GM19372 (cell line): ENCODE data around the gene PTPRU.
"Not testable (repeated sequence)": the region's sequence is repeated elsewhere in the genome, so short reads cannot be mapped to it uniquely, and the experiment has no call there.

Experiments
- ATAC-seq: cut with Tn5 transposase; IDR thresholded peaks from one replicate; pipeline ENCODE4 v1.9.1; 2021; ENCODE audit warnings: mild to moderate bottlenecking, low read depth, moderate library complexity; ENCODE audit not compliant: unreplicated experiment

The PTPRU gene

GRCh38 chr1:29221296-29221695, 15.0 kb upstream of the PTPRU start:
- no peak for ATAC-seq

DNA sequence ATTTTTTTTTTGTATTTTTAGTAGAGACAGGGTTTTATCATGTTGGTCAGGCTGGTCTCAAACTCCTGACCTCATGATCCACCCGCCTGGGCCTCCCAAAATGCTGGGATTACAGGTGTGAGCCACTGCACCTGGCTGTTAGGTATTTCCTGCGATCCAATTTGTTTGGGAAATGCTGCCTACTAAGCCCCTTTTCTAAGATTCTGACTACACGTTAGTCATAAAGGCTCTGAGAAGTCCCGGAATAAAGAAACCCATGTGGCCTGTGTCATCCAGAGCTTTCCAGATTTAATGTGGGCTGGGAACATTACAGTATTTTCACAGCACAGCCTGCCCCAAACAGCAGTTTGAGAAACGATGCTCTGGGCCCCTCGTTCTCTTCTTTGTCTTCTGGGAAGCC, 14.1 kb upstream of the PTPRU start:
- ATAC-seq: not testable (repeated sequence)

DNA sequence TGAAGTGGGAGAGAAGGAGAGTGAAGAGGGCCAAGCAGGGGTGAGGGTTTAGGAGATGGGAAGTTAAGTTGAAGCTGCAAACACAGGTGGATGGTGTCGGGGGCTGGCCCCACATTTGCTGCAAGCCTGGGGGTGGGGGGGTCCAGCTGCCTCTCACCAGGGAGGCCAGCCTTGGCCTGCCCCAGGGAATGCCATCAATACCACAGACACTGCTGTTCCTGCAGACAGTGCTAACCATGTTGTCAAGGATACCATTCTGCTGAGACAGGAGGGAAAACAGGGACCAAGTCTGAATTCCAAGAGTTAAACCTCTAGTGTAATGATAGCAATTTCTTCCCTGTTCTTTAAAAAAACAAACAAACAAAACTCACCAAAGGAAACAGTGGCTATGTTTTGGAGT, 13.6 kb upstream of the PTPRU start:
- no peak for ATAC-seq

DNA sequence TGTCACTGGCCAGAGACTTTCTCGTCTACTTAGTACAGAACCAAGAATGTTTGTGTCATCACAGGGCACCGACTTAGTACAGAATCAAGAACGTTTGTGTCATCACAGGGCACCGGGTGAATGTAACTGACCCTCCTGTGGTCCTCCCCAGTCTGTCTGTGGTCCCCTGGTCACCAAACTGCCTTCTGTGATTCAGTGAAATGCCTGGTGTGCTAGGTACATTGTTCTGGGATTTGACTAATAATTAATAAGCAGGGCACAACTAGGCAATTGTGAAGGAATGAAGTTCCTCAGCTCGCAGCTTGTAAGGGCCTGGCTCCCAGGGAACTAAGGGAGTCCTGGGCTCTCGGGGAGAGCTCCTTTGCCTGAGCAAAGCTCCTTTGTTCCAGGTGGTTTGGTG, 12.8 kb upstream of the PTPRU start:
- ATAC-seq: no peak

DNA sequence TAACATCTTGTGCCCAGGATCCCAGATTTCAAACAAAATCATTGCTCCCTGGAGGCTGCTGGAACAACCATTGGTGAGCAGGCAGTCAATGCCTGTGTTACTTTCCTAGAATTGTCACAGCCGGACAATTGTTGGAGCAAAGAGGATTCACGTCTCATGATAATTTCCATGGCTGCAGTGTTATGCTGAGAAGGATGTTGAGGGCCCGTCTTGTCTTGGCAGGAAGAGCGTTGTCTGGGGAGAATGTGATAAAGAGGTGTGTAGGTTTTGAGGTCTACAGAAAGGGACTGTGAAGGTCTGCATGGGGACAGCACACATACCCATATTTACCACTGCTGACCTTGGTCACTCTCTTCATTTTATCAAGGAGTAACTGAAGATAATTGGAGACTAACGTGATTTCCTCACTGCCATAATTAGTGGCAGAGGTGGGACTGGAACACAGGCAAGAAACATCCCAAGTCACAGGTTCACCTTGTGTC, 11.9 kb upstream of the PTPRU start:
- no peak for ATAC-seq

- ATAC-seq: no peak
Observed at GRCh38 chr1:29225361-29225760, 11.0 kb upstream of the PTPRU start.

GRCh38 chr1:29227511-29227910, 8.8 kb upstream of the PTPRU start:
- ATAC-seq: no peak

DNA sequence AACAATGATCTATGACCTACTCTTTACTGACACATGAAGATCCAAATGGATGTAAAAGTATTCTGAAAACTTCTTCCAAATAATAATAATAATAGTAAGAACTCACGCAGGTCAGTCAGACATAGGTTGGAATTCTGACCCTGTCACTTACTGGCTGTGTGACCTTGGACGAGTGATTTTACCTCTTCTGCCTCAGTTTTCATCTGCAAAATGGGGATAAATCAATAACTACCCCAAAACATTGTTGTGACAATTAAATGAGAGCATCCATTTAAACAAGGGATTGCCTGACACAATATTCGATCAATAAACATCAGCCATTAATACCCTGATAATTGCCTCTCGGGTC, 6.1 kb upstream of the PTPRU start:
- no peak for ATAC-seq

- peak; percentile 97 for ATAC-seq
Observed at GRCh38 chr1:29230553-29231378, 5.6 kb upstream of the PTPRU start, which contains the start of gene MECR. MECR (minus strand) TSS chr1:29230934; CDS start chr1:29230906, 28 bp downstream.

GRCh38 chr1:29232387-29232786, 3.9 kb upstream of the PTPRU start:
- ATAC-seq: no peak

DNA sequence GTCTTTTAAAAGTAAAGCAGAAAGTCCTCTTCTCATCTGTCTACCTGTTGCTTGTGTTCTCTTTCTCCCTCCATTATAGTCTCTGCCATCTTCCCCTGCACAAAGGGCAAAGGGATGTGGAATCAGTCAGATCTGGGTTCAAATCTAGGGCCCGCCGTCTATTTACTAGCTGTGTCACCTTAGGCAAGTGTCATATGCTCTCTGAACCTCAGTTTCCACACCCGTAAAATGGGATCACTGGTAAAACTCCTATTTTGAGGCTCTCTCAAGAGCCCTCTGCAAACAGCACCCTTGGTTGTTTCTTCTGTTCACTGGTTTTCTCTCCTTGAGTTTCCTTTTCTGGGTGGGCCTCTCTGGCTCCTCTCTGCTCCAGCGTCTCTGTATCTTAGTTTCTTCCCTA, 2.6 kb upstream of the PTPRU start:
- no peak for ATAC-seq

- ATAC-seq: no peak
Observed at GRCh38 chr1:29234471-29234870, 1.9 kb upstream of the PTPRU start.

- ATAC-seq: not testable (repeated sequence)
Observed at GRCh38 chr1:29234881-29235280, 1.4 kb upstream of the PTPRU start.

- ATAC-seq: peak; percentile 27
Observed at GRCh38 chr1:29236712-29237128, 398 bp downstream of the PTPRU start.

DNA sequence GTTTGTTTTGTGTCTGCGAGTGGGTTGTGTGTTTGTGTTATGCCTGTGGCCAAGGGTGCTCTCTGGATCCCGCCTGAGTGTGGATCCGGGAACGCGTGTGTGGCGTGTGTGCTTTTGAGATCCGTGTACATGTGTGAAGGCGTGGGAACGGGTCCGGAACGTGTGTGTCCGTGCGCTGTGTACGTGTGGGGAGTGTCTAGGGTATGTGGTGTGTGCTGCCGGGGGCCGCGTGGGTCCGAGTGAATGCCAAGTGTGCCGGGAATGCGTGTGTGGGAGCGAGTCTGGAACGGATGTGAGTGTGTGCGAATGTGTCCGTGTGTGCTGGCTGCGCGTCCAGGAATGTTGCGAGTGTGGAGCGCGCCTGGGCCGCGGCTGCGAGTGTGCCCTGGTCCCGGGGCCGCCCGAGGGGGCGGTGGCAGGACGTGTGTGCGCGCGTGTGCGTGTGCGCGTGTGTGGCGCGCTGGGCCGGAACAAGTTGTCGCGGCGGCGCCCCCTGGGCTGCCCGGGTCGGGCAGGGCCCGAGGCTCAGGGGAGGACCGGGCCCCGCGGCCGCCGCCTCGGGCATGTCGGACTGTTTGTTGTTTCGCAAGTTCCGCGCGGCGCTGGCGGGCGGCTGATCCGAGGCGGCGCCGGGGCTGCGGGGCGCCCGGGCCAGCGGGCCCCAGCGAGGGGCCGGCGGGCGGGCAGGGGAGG, 953 bp downstream of the PTPRU start:
- no peak for ATAC-seq

- ATAC-seq: no peak
Observed at GRCh38 chr1:29237852-29238619, 1.7 kb downstream of the PTPRU start.

GRCh38 chr1:29238620-29239002, 2.3 kb downstream of the PTPRU start:
- ATAC-seq: no peak

DNA sequence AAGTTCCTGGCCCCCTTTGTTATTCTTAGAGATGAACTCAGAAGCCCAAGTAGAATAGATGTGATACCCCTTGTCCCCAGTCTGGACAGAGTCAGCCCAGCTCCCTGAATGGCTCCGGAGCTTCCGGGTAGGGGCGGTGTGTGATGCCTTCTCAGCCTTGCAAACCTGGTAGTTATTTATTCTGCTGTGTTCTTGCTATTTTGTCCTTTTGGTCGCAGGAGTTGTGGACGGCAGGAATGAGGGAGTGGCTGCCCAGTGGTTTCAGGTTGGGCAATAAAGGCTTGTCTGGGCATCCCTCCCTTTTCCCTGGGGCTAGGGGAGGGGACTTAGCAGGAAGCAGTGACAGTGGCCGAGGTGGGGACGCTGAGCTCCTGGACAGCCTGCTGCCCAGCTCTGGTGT, 2.8 kb downstream of the PTPRU start:
- no peak for ATAC-seq

GRCh38 chr1:29240400-29240837, 4.1 kb downstream of the PTPRU start:
- no peak for ATAC-seq

DNA sequence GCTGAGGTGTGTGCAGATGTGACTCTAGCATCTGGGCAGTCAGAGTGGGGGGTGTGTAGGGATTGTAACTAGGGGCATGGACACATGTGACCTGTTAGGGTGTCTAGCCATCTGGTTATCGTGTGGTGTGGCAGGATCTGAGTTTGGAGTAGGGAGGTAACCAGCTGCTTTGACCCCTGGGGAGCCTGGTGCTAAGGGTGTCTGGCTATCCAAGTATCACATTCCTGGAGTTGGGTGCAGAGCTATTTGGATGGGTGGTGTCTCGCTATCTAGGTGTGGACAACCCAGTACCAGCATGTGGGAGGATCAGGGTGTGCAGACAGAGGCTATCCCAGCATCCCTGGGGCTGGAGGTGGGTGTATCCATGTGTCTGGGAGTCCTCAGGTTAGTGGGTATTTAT, 4.7 kb downstream of the PTPRU start:
- ATAC-seq: no peak
